ENCODE measurements around the gene KCNH5.

Gene KCNH5

GRCh38 chr14:63051992-63052391 is 6.7 kb upstream of the KCNH5 start:
- DNase-seq (ENCODE audit: low read depth, low spot score), result no peak
- TF ChIP-seq CTCF (IDR thresholded peaks at IDR 0.05; ENCODE audit: low read depth, low read length), result no peak
- no peak overlapping the region for H3K4me3 ChIP-seq (ENCODE audit: low read depth, low read length)
- in situ Hi-C loops (cut with HindIII; ENCODE audit: low sequenced_read_pairs), result no loop called here

GRCh38 chr14:63051301-63051700 is 6.0 kb upstream of the KCNH5 start:
- TF ChIP-seq CTCF (IDR thresholded peaks at IDR 0.05; ENCODE audit: low read depth, low read length), result no peak
- no peak for DNase-seq (ENCODE audit: low read depth, low spot score)
- in situ Hi-C loops (cut with HindIII; ENCODE audit: low sequenced_read_pairs), result no loop called here
- H3K4me3 ChIP-seq (ENCODE audit: low read depth, low read length), result no peak overlapping the region

- no peak overlapping the region for H3K4me3 ChIP-seq (ENCODE audit: low read depth, low read length)
- DNase-seq (ENCODE audit: low read depth, low spot score), result no peak
- no peak for TF ChIP-seq CTCF (IDR thresholded peaks at IDR 0.05; ENCODE audit: low read depth, low read length)
- in situ Hi-C loops (cut with HindIII; ENCODE audit: low sequenced_read_pairs), result no loop called here
These were observed 5.4 kb upstream of the KCNH5 start for GRCh38 chr14:63050694-63051093.

GRCh38 chr14:63046339-63047268 is 1.3 kb upstream of the KCNH5 start:
- in situ Hi-C loops (cut with HindIII; ENCODE audit: low sequenced_read_pairs), result no loop called here
- H3K4me3 ChIP-seq (ENCODE audit: low read depth, low read length), result peak overlapping the region; percentile 31
- no peak for DNase-seq (ENCODE audit: low read depth, low spot score)
- no peak for TF ChIP-seq CTCF (IDR thresholded peaks at IDR 0.05; ENCODE audit: low read depth, low read length)

- DNase-seq (ENCODE audit: low read depth, low spot score), result peak; percentile 39
- TF ChIP-seq CTCF (IDR thresholded peaks at IDR 0.05; ENCODE audit: low read depth, low read length), result no peak
- in situ Hi-C loops (cut with HindIII; ENCODE audit: low sequenced_read_pairs), result no loop called here
- peak overlapping the region; percentile 31 for H3K4me3 ChIP-seq (ENCODE audit: low read depth, low read length)
These were observed 508 bp upstream of the KCNH5 start for GRCh38 chr14:63045612-63046320.

- in situ Hi-C loops (cut with HindIII; ENCODE audit: low sequenced_read_pairs), result no loop called here
- peak; percentile 74 for DNase-seq (ENCODE audit: low read depth, low spot score)
- no peak overlapping the region for H3K4me3 ChIP-seq (ENCODE audit: low read depth, low read length)
- TF ChIP-seq CTCF (IDR thresholded peaks at IDR 0.05; ENCODE audit: low read depth, low read length), result peak; percentile 46
These were observed 5.4 kb downstream of the KCNH5 start for GRCh38 chr14:63039866-63040265.

Measured in astrocyte of the spinal cord (primary cell).